GM23338 (cell line): Measurements from ENCODE around the gene STK32C.

Source experiments
- CREB1 ChIP-seq: fragments of 250-450 bp; sonication (Bioruptor Pico); IDR thresholded peaks from 2 replicates; pipeline ENCODE4 v1.5.0; 2020; ENCODE audit warnings: low read depth, mild to moderate bottlenecking, moderate library complexity
- CTCF ChIP-seq, 2 experiments: fragments of 200-600 bp in 1 of 2; sonication (generic) in 1 of 2; conservative IDR thresholded peaks; 2 replicates each; pipeline versions ENCODE4 v1.5.1 to v1.6.1; 2016 to 2017; ENCODE audit warnings: antibody characterized with exemption in 2 of 2, low read depth in 2 of 2, mild to moderate bottlenecking in 2 of 2, moderate library complexity in 1 of 2
- EZH2 ChIP-seq: fragments of 200-600 bp; sonication (generic); IDR thresholded peaks from one replicate; pipeline ENCODE4 v1.8.0; 2017; ENCODE audit warnings: antibody characterized with exemption, mild to moderate bottlenecking, low read depth; ENCODE audit not compliant: unreplicated experiment
- JUNB ChIP-seq: IDR thresholded peaks from one replicate; pipeline ENCODE4 v1.6.1; 2016; ENCODE audit warnings: antibody characterized with exemption; ENCODE audit not compliant: unreplicated experiment
- POLR2AphosphoS5 ChIP-seq: IDR thresholded peaks from 2 replicates; pipeline ENCODE4 v1.6.1; 2016; ENCODE audit warnings: antibody characterized with exemption, low read depth
- REST ChIP-seq: IDR thresholded peaks from one replicate; pipeline ENCODE4 v1.6.1; 2018; ENCODE audit warnings: antibody characterized with exemption; ENCODE audit not compliant: unreplicated experiment
- ZNF462 ChIP-seq: fragments of 250-450 bp; sonication (Bioruptor Pico); IDR thresholded peaks from 2 replicates; pipeline ENCODE4 v1.5.0; 2020; ENCODE audit warnings: mild to moderate bottlenecking, moderate library complexity

GRCh38 chr10:132170561-132171361, 137.0 kb downstream of the STK32C start:
- TF ChIP-seq CTCF (conservative IDR thresholded peaks at IDR 0.05; ENCODE audit: low read depth in 2 of 2) (no peak), POLR2AphosphoS5 (no peak), JUNB (no peak), CREB1 (CRISPR knock-in tag) (no peak), EZH2 (no peak), REST (no peak), ZNF462 (CRISPR knock-in tag) (no peak)
